WTC11 (cell line): ENCODE measurements around the gene FBH1. TPM values are rescaled to one million over a fixed set of nuclear protein-coding genes. Genes with fewer than 3 reads are reported as not detected.

Source experiments
- ATAC-seq: fragments of 200-7000 bp; cut with Tn5 transposase; 2 replicates; pipeline ENCODE4 v1.10.0; 2021; ENCODE audit warnings: mild to moderate bottlenecking, moderate library complexity
- CTCF ChIA-PET: fragments of 300-600 bp; sonication (Branson Sonifier 250); formaldehyde crosslinking; loops from one replicate; lab custom pipeline; 2021; ENCODE audit warnings: antibody characterized with exemption; lab: Charles Lee
- POLR2A ChIA-PET: fragments of 350-600 bp; sonication (Branson Sonifier 250); formaldehyde crosslinking; loops from one replicate; lab custom pipeline; 2021; ENCODE audit warnings: antibody characterized with exemption; lab: Charles Lee
- DNase-seq: peaks from one replicate; pipeline ENCODE4 v3.0.0; 2021; ENCODE audit warnings: low spot score
- H3K27ac Mint-ChIP-seq: 2 replicates; pipeline ENCODE4 v1.8.0; 2021; ENCODE audit warnings: mixed read lengths
- H3K27me3 Mint-ChIP-seq: 2 replicates; pipeline ENCODE4 v1.8.0; 2021; ENCODE audit warnings: low read depth, mild to moderate bottlenecking, moderate library complexity, mixed read lengths
- H3K36me3 Mint-ChIP-seq: 2 replicates; pipeline ENCODE4 v1.8.0; 2021; ENCODE audit warnings: mixed read lengths
- H3K4me1 Mint-ChIP-seq: 2 replicates; pipeline ENCODE4 v1.8.0; 2022; ENCODE audit warnings: mixed read lengths
- H3K4me3 Mint-ChIP-seq: 2 replicates; pipeline ENCODE4 v1.8.0; 2021; ENCODE audit warnings: mild to moderate bottlenecking, moderate library complexity, mixed read lengths
- H3K9me3 Mint-ChIP-seq: 2 replicates; pipeline ENCODE4 v1.8.0; 2021; ENCODE audit warnings: mixed read lengths
- ARID4B ChIP-seq: sonication (generic); formaldehyde crosslinking; IDR thresholded peaks from 2 replicates; pipeline ENCODE4 v1.8.0; 2023; ENCODE audit warnings: missing genetic modification reagents, mild to moderate bottlenecking, borderline replicate concordance
- ATF2 ChIP-seq: sonication (generic); formaldehyde crosslinking; IDR thresholded peaks from 2 replicates; pipeline ENCODE4 v1.8.1; 2022; ENCODE audit warnings: low read depth, missing genetic modification reagents, borderline replicate concordance
- CBFB ChIP-seq: sonication (generic); formaldehyde crosslinking; IDR thresholded peaks from 2 replicates; pipeline ENCODE4 v1.8.1; 2022; ENCODE audit warnings: mild to moderate bottlenecking, low read depth, missing genetic modification reagents
- CREB1 ChIP-seq: sonication (generic); formaldehyde crosslinking; IDR thresholded peaks from 2 replicates; pipeline ENCODE4 v1.8.0; 2023; ENCODE audit warnings: mild to moderate bottlenecking, missing genetic modification reagents
- E2F1 ChIP-seq: sonication (generic); formaldehyde crosslinking; IDR thresholded peaks from 2 replicates; pipeline ENCODE4 v1.8.0; 2022; ENCODE audit warnings: mild to moderate bottlenecking, missing genetic modification reagents
- ESRRA ChIP-seq: sonication (generic); formaldehyde crosslinking; IDR thresholded peaks from 2 replicates; pipeline ENCODE4 v1.8.1; 2022; ENCODE audit warnings: mild to moderate bottlenecking, missing genetic modification reagents, borderline replicate concordance
- GABPB1 ChIP-seq: sonication (generic); formaldehyde crosslinking; IDR thresholded peaks from 2 replicates; pipeline ENCODE4 v1.8.1; 2023; ENCODE audit warnings: mild to moderate bottlenecking, missing genetic modification reagents
- GRHL2 ChIP-seq: fragments of 250-450 bp; sonication (Bioruptor Pico); IDR thresholded peaks from 2 replicates; pipeline ENCODE4 v1.8.0; 2022; ENCODE audit warnings: mild to moderate bottlenecking, moderate library complexity; ENCODE audit not compliant: insufficient replicate concordance, severe bottlenecking
- NR1H2 ChIP-seq: sonication (generic); formaldehyde crosslinking; IDR thresholded peaks from 2 replicates; pipeline ENCODE4 v1.9.0; 2021; ENCODE audit warnings: mild to moderate bottlenecking, moderate library complexity, missing genetic modification reagents
- NR2C2 ChIP-seq: sonication (generic); formaldehyde crosslinking; IDR thresholded peaks from 2 replicates; pipeline ENCODE4 v1.8.0; 2022; ENCODE audit warnings: mild to moderate bottlenecking, missing genetic modification reagents
- TCF7 ChIP-seq: sonication (generic); formaldehyde crosslinking; IDR thresholded peaks from 2 replicates; pipeline ENCODE4 v1.8.0; 2022; ENCODE audit warnings: mild to moderate bottlenecking, low read depth, missing genetic modification reagents, moderate library complexity
- TEAD1 ChIP-seq: sonication (generic); formaldehyde crosslinking; IDR thresholded peaks from 2 replicates; pipeline ENCODE4 v1.8.0; 2022; ENCODE audit warnings: mild to moderate bottlenecking, missing genetic modification reagents
- ZMAT4 ChIP-seq: fragments of 250-450 bp; sonication (Bioruptor Pico); IDR thresholded peaks from 2 replicates; pipeline ENCODE4 v1.9.0; 2021; ENCODE audit warnings: mild to moderate bottlenecking
- ZNF423 ChIP-seq: fragments of 250-450 bp; sonication (Bioruptor Pico); IDR thresholded peaks from 2 replicates; pipeline ENCODE4 v2.1.2; 2022; ENCODE audit warnings: mild to moderate bottlenecking, moderate library complexity
- ZNF425 ChIP-seq: fragments of 250-450 bp; sonication (Bioruptor Pico); conservative IDR thresholded peaks from 2 replicates; pipeline ENCODE4 v1.9.0; 2021; ENCODE audit warnings: mild to moderate bottlenecking
- ZSCAN18 ChIP-seq: fragments of 250-450 bp; sonication (Bioruptor Pico); IDR thresholded peaks from 2 replicates; pipeline ENCODE4 v2.1.2; 2022; ENCODE audit warnings: mild to moderate bottlenecking, moderate library complexity
- total RNA-seq: library from RNA; stranded (reverse); gene quantifications from 3 replicates; pipeline ENCODE4 v1.2.3, GENCODE V29; 2021

FBH1 gene
- total RNA-seq, 1 experiment from 2014 or later, result 66.8 TPM

GRCh38 chr10:5897504-5897903 is 7.5 kb downstream of the FBH1 start (continued):
- no peak for TF ChIP-seq ZNF425 (CRISPR knock-in tag)
- TF ChIP-seq NR2C2 (CRISPR knock-in tag), result no peak
- TF ChIP-seq CREB1 (CRISPR knock-in tag), result no peak
- no peak for TF ChIP-seq TEAD1 (CRISPR knock-in tag)
- TF ChIP-seq ZSCAN18 (CRISPR knock-in tag), result no peak

GRCh38 chr10:5898163-5898562 is 8.1 kb downstream of the FBH1 start:
- ChIA-PET POLR2A (no interaction called here), CTCF (no interaction called here)
- Mint-ChIP-seq H3K9me3 (peaks cover 8% of the 10 kb centered on the region; the same call in 1 of the 2 replicates), H3K36me3 (peaks cover 34% of the 10 kb centered on the region), H3K27ac (no peak overlapping the region), H3K4me1 (0 out of 2 replicates have a peak, but pooled peaks cover 3% of the 10 kb centered on the region), H3K27me3 (no peaks in the 10 kb centered on the region), H3K4me3 (no peak overlapping the region)
- no peak for TF ChIP-seq CBFB (CRISPR knock-in tag)
- no peak for TF ChIP-seq TEAD1 (CRISPR knock-in tag)
- TF ChIP-seq ZNF423 (CRISPR knock-in tag), result no peak
- no peak for TF ChIP-seq ZMAT4
- TF ChIP-seq ARID4B (CRISPR knock-in tag), result no peak
- TF ChIP-seq NR1H2 (CRISPR knock-in tag), result no peak
- no peak for TF ChIP-seq GABPB1 (CRISPR knock-in tag)
- TF ChIP-seq ESRRA (CRISPR knock-in tag), result no peak
- no peak for TF ChIP-seq ATF2
- no peak for TF ChIP-seq TCF7 (CRISPR knock-in tag)
- ATAC-seq (no peak), DNase-seq (no peak)

GRCh38 chr10:5900247-5900646 is 10.2 kb downstream of the FBH1 start:
- ATAC-seq, result no peak
- Mint-ChIP-seq H3K27ac (no peak overlapping the region), H3K36me3 (peaks cover 29% of the 10 kb centered on the region), H3K27me3 (no peaks in the 10 kb centered on the region), H3K4me3 (no peak overlapping the region), H3K4me1 (0 out of 2 replicates have a peak, but pooled peaks cover 3% of the 10 kb centered on the region), H3K9me3 (peaks cover 8% of the 10 kb centered on the region; the same call in 1 of the 2 replicates)
- CTCF ChIA-PET, result interaction anchor here (1.2 kb wide), 1 partner anchor 9 kb away, joined by 3 read pairs; no protein-coding TSS in a partner anchor
- TF ChIP-seq GRHL2 (CRISPR knock-in tag) (no peak), E2F1 (CRISPR knock-in tag) (no peak)
- POLR2A ChIA-PET, result no interaction called here
- DNase-seq, result no peak
